KMS-11 (cell line): Measurements from ENCODE around the gene KAZN.

Source experiments
- H2AFZ ChIP-seq: fragments of 200-600 bp; sonication (generic); 2 replicates; pipeline ENCODE4 v1.6.1; 2016; ENCODE audit warnings: antibody characterized with exemption, mixed run types, low read depth
- H3K27ac ChIP-seq: fragments of 200-600 bp; sonication (generic); 2 replicates; pipeline ENCODE4 v1.6.1; 2016; ENCODE audit warnings: mild to moderate bottlenecking, mixed run types
- H3K27me3 ChIP-seq: fragments of 200-600 bp; sonication (generic); 2 replicates; pipeline ENCODE4 v1.6.1; 2017; ENCODE audit warnings: mild to moderate bottlenecking, low read depth, mixed run types, moderate library complexity; ENCODE audit not compliant: insufficient read depth
- H3K36me3 ChIP-seq: fragments of 200-600 bp; sonication (generic); 2 replicates; pipeline ENCODE4 v1.6.1; 2017; ENCODE audit warnings: mild to moderate bottlenecking, mixed run types; ENCODE audit not compliant: insufficient read depth
- H3K4me1 ChIP-seq: fragments of 200-600 bp; sonication (generic); 2 replicates; pipeline ENCODE4 v1.6.1; 2016; ENCODE audit warnings: mild to moderate bottlenecking, low read depth, mixed run types; ENCODE audit not compliant: poor library complexity, severe bottlenecking
- H3K4me2 ChIP-seq: fragments of 200-600 bp; sonication (generic); 2 replicates; pipeline ENCODE4 v1.7.0; 2016; ENCODE audit warnings: mild to moderate bottlenecking, mixed run types
- H3K4me3 ChIP-seq: fragments of 200-600 bp; sonication (generic); IDR thresholded peaks from 2 replicates; pipeline ENCODE4 v1.6.1; 2017; ENCODE audit warnings: low read depth, low read length, mixed read lengths; ENCODE audit not compliant: insufficient read depth
- H3K79me2 ChIP-seq: fragments of 200-600 bp; sonication (generic); 2 replicates; pipeline ENCODE4 v1.6.1; 2016; ENCODE audit warnings: low read depth, mixed run types; ENCODE audit not compliant: insufficient read depth
- H3K9ac ChIP-seq: fragments of 200-600 bp; sonication (generic); 2 replicates; pipeline ENCODE4 v1.6.1; 2016; ENCODE audit warnings: mild to moderate bottlenecking, mixed run types
- H4K20me1 ChIP-seq: fragments of 200-600 bp; sonication (generic); 2 replicates; pipeline ENCODE4 v1.6.1; 2016; ENCODE audit warnings: mild to moderate bottlenecking, mixed run types; ENCODE audit not compliant: insufficient read depth
- TF ChIP-seq, protein P1 (sequence below): fragments of 200-600 bp; sonication (generic); conservative IDR thresholded peaks from 2 replicates; pipeline ENCODE4 v1.6.1; 2017; ENCODE audit warnings: low read depth, mild to moderate bottlenecking, antibody characterized with exemption, low read length, moderate library complexity, mixed read lengths

The KAZN gene

DNA sequence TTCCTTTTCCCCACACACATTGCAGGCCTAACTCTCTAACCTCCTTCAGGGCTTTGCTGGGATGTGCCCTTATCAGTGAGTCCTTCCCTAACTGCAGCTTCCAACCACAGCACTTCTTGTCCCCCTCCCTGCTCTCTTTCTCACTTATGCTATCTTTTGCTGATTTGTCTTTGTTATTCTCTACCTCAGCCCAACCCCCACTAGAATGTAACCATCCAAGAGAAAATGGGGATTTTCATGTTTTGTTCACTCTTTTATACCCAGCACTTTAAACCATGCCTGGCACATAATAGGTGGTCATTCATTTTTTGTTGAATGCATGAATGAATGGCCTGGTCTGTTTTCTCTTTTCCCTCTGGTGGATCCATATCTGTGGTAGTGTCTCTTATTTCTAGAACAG, 243.5 kb downstream of the KAZN start:
- H3K4me2 ChIP-seq, result no peak overlapping the region
- no peaks in the 10 kb centered on the region for H3K79me2 ChIP-seq
- no peaks in the 10 kb centered on the region for H3K36me3 ChIP-seq
- H3K9ac ChIP-seq, result no peak overlapping the region
- H3K4me3 ChIP-seq, result no peak overlapping the region
- no peak overlapping the region for H3K27ac ChIP-seq
- no peaks in the 10 kb centered on the region for H4K20me1 ChIP-seq
- TF ChIP-seq, protein P1, sequence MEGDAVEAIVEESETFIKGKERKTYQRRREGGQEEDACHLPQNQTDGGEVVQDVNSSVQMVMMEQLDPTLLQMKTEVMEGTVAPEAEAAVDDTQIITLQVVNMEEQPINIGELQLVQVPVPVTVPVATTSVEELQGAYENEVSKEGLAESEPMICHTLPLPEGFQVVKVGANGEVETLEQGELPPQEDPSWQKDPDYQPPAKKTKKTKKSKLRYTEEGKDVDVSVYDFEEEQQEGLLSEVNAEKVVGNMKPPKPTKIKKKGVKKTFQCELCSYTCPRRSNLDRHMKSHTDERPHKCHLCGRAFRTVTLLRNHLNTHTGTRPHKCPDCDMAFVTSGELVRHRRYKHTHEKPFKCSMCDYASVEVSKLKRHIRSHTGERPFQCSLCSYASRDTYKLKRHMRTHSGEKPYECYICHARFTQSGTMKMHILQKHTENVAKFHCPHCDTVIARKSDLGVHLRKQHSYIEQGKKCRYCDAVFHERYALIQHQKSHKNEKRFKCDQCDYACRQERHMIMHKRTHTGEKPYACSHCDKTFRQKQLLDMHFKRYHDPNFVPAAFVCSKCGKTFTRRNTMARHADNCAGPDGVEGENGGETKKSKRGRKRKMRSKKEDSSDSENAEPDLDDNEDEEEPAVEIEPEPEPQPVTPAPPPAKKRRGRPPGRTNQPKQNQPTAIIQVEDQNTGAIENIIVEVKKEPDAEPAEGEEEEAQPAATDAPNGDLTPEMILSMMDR, result no peak
- no peaks in the 10 kb centered on the region for H3K4me1 ChIP-seq
- no peaks in the 10 kb centered on the region; the same call in 1 of the 2 replicates for H3K27me3 ChIP-seq
- no peak overlapping the region for H2AFZ ChIP-seq

DNA sequence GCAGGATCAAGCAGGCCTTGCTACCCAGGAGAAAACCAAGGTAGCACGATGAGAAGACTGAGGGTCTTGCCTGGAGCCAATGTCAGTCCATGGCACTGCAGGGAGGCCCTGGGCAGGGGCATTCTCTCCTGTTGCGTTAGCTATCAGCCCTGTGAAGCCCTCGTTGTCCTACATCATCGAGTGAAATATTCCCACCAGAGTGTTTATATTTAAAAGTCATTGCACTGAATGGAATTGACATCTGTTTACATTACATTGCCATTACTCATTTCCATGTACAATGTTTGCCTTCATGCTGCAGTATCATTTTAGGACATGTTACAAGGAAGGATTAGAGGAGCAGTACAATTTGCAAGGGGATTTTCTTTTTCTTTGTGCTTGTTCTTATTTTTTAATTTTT, 243.9 kb downstream of the KAZN start:
- no peaks in the 10 kb centered on the region; the same call in 1 of the 2 replicates for H3K27me3 ChIP-seq

DNA sequence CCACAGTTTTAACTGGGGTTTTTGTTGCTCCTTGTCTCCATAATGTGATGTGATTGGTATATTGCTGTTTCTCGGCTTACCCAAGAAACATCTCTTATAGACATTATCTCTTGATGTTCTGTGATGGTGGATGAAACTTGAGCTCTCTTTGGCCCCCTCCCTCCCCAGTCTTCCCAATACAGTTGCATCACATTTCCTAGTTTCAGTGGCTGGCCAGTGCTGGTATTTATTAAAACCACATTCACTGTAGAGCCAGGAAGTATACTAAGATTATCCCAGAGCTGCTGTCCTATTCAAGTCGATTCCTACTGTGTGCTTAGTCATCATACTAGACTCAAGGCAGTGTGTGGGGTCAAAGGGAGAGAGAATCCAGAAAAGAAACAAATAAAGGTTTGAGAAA, 244.4 kb downstream of the KAZN start:
- Histone ChIP-seq H3K4me2 (no peak overlapping the region), H3K4me3 (no peak overlapping the region), H2AFZ (no peak overlapping the region), H3K4me1 (no peaks in the 10 kb centered on the region), H3K36me3 (no peaks in the 10 kb centered on the region), H3K27me3 (no peaks in the 10 kb centered on the region; the same call in 1 of the 2 replicates), H3K9ac (no peak overlapping the region), H4K20me1 (no peaks in the 10 kb centered on the region), H3K27ac (no peak overlapping the region), H3K79me2 (no peaks in the 10 kb centered on the region)
- TF ChIP-seq, protein P1, result no peak

More for the DNA sequence above, 243.9 kb downstream of the KAZN start:
- Histone ChIP-seq H4K20me1 (no peaks in the 10 kb centered on the region), H3K36me3 (no peaks in the 10 kb centered on the region), H3K4me2 (no peak overlapping the region), H3K4me3 (no peak overlapping the region), H2AFZ (no peak overlapping the region), H3K4me1 (no peaks in the 10 kb centered on the region), H3K27ac (no peak overlapping the region), H3K9ac (no peak overlapping the region), H3K79me2 (no peaks in the 10 kb centered on the region)
- TF ChIP-seq, protein P1, result no peak

DNA sequence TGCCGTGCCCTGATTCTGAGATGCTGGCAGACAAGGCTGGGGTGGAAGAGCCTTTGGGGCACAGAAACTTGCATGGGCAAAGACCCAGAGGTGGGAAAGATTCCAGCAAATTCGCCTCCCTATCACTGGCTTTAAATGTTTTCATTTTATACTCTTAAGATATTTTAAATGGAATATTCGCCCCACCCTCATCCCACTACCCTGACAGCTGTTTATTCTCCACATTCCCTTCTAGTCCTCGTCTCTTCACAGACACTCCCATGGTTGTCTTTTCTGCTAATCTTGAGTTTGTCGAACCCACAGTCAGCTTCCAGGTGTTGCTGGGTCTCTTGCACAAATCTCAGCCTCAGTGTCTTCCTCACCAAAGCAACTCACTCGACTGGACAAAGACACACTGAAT, 245.0 kb downstream of the KAZN start:
- H3K79me2 ChIP-seq, result no peaks in the 10 kb centered on the region
- no peaks in the 10 kb centered on the region; the same call in 1 of the 2 replicates for H3K27me3 ChIP-seq
- H3K4me2 ChIP-seq, result no peak overlapping the region
- no peak overlapping the region for H3K9ac ChIP-seq
- H2AFZ ChIP-seq, result no peak overlapping the region
- TF ChIP-seq, protein P1, result no peak
- no peak overlapping the region for H3K4me3 ChIP-seq
- no peaks in the 10 kb centered on the region for H4K20me1 ChIP-seq
- H3K36me3 ChIP-seq, result no peaks in the 10 kb centered on the region
- H3K4me1 ChIP-seq, result no peaks in the 10 kb centered on the region
- no peak overlapping the region for H3K27ac ChIP-seq
